Heart right ventricle (tissue), 16 donors: Measurements from ENCODE around the gene LIPA. TPM values are rescaled to one million over a fixed set of nuclear protein-coding genes. Genes with fewer than 3 reads are reported as not detected.

Source experiments
- ATAC-seq, 8 donors: fragments of 200-7000 bp; cut with Tn5 transposase; one replicate each; pipeline ENCODE4 v1.9.1; 2020; ENCODE audit warnings: mild to moderate bottlenecking in 8 of 8, moderate library complexity in 8 of 8, moderate number of reproducible peaks in 1 of 8
- DNase-seq, 2 donors: peaks; one replicate each; pipeline ENCODE4 v3.0.0-alpha.2; 2020
- H3K27ac ChIP-seq, 10 donors: fragments of 200-600 bp; sonication (generic) in 2 of 10; one replicate each; pipeline versions ENCODE4 v1.5.0 to v1.8.0; 2020 to 2022; ENCODE audit warnings: mild to moderate bottlenecking in 3 of 10
- H3K27me3 ChIP-seq, 7 donors: fragments of 200-600 bp; one replicate each; pipeline ENCODE4 v1.8.0; 2021 to 2022; ENCODE audit warnings: mild to moderate bottlenecking in 2 of 7
- H3K36me3 ChIP-seq, 9 donors: fragments of 200-600 bp; sonication (generic) in 1 of 9; one replicate each; pipeline versions ENCODE4 v1.5.0 to v1.8.0; 2020 to 2022; ENCODE audit warnings: mild to moderate bottlenecking in 2 of 9
- H3K4me1 ChIP-seq, 9 donors: fragments of 200-600 bp; sonication (generic) in 1 of 9; one replicate each; pipeline versions ENCODE4 v1.5.0 to v1.8.0; 2020 to 2022; ENCODE audit warnings: mild to moderate bottlenecking in 4 of 9
- H3K4me3 ChIP-seq, 10 donors: fragments of 200-600 bp; sonication (generic) in 2 of 10; one replicate each; pipeline versions ENCODE4 v1.5.0 to v1.8.0; 2020 to 2022; ENCODE audit warnings: mild to moderate bottlenecking in 7 of 10, moderate library complexity in 2 of 10
- H3K9me3 ChIP-seq, 11 donors: fragments of 200-600 bp in 10 of 11; sonication (generic) in 2 of 11; one replicate each; pipeline versions ENCODE4 v1.5.0 to v1.8.0; 2013 to 2022; ENCODE audit warnings: mild to moderate bottlenecking in 2 of 11, control low read depth in 1 of 11, moderate library complexity in 1 of 11
- WGBS, 2 donors: extraction: QIAGEN DNeasy Blood & Tissue Kit; methylation state at CpG; one replicate each; pipeline ENCODE4 v1.1.7; 2013; ENCODE audit warnings: inconsistent platforms in 1 of 2; 5-methylcytosine and 5-hydroxymethylcytosine counted together
- intact Hi-C, 10 donors: fragments of 100-400 bp; cut with DNase I; formaldehyde crosslinking; loops; one replicate each; pipeline versions ENCODE4 v1.11.1 to v1.14.2; 2022
- polyA plus RNA-seq, 2 donors: library from polyadenylated mRNA; stranded (reverse); fragments of 200-250 nt; gene quantifications; one replicate each; pipeline ENCODE4 v1.2.3, GENCODE V29; 2013
- total RNA-seq, 10 donors: library from RNA; stranded (reverse); fragmentation: NEBNext Ultra II Directional in 3 of 10; extraction: Animal tissue kit (Norgen Biotek cat#: 25700) in 3 of 10; gene quantifications; one replicate each; pipeline versions ENCODE4 v1.2.1 to v1.2.4, GENCODE V29; 2021 to 2023
- TF ChIP-seq, protein P1 (sequence below), 9 donors: fragments of 200-600 bp; sonication (generic) in 2 of 9; IDR thresholded peaks; one replicate each; pipeline versions ENCODE4 v1.5.0 to v1.8.0; 2021 to 2022; ENCODE audit warnings: antibody characterized with exemption in 9 of 9, mild to moderate bottlenecking in 5 of 9, moderate library complexity in 1 of 9
- donor health status: Arrhythmogenic right ventricular cardiomyopathy.
- donor health status: ischemic (EF 13 %, LVEDD 7.1; RV severe dilation, severe dysfunction).
- donor health status: healthy with polysubstance abuse.
- donor health status: DM: no; HTN: yes; CAD: no.
- donor health status: DM: no; HTN: no; CAD: no.
- donor health status: ischemic (EF 25% LVEDD 6.9; RV normal size, moderate dysfunction).
- donor health status: ischemic (EF 25% LVEDD 5.7; RV mildly dilated, moderate dysfunction).
- donor health status: healthy.
- donor health status: DM: yes; HTN: yes; CAD: no.
- donor health status: Ischemic cardiomyopathy.
- donor health status: ischemic (EF 35%, LVEDD 5.7; RV mildly dilated, moderate dysfunction).
- donor health status: nonischemic (EF 11% LVEDD 7.7; RV severe dilation, severe dysfunction).
- donor health status: DM: yes; HTN: yes; CAD: no.
- donor health status: PGD.
- donor health status: ischemic (EF 29% LVEDD 5.4; RV normal size, mild dysfunction).
- donor health status: nonischemic (EF 23%, LVEDD 6.1; RV moderate dilation, normal function).

The LIPA gene
- total and polyA plus RNA-seq, 12 donors, result 7.8 to 58.5 (median 15.3) TPM

- intact Hi-C loops, result loop anchor here in 1 of 10 donors (5.0 kb wide), 1 partner anchor 38 kb away; no protein-coding TSS in a partner anchor
- Histone ChIP-seq H3K36me3 (no peaks in the 10 kb centered on the region), H3K4me1 (peaks cover 0 to 6% (median 0%) of the 10 kb centered on the region in 9 donors), H3K27me3 (no peaks in the 10 kb centered on the region), H3K27ac (no peak overlapping the region), H3K4me3 (no peak overlapping the region), H3K9me3 (peaks cover 0 to 11% (median 0%) of the 10 kb centered on the region in 11 donors)
- ATAC-seq (no peak), DNase-seq (no peak)
- TF ChIP-seq, protein P1, sequence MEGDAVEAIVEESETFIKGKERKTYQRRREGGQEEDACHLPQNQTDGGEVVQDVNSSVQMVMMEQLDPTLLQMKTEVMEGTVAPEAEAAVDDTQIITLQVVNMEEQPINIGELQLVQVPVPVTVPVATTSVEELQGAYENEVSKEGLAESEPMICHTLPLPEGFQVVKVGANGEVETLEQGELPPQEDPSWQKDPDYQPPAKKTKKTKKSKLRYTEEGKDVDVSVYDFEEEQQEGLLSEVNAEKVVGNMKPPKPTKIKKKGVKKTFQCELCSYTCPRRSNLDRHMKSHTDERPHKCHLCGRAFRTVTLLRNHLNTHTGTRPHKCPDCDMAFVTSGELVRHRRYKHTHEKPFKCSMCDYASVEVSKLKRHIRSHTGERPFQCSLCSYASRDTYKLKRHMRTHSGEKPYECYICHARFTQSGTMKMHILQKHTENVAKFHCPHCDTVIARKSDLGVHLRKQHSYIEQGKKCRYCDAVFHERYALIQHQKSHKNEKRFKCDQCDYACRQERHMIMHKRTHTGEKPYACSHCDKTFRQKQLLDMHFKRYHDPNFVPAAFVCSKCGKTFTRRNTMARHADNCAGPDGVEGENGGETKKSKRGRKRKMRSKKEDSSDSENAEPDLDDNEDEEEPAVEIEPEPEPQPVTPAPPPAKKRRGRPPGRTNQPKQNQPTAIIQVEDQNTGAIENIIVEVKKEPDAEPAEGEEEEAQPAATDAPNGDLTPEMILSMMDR (IDR thresholded peaks at IDR 0.05), result no peak
Observed at GRCh38 chr10:89185658-89186057, 65.9 kb downstream of the LIPA start.

- Histone ChIP-seq H3K4me1 (peaks cover 0 to 6% (median 0%) of the 10 kb centered on the region in 9 donors), H3K4me3 (no peak overlapping the region), H3K9me3 (peaks cover 0 to 19% (median 0%) of the 10 kb centered on the region in 11 donors), H3K27me3 (no peaks in the 10 kb centered on the region), H3K36me3 (no peaks in the 10 kb centered on the region), H3K27ac (no peak overlapping the region)
- ATAC-seq (no peak), DNase-seq (no peak)
- WGBS, 2 donors, result 70 to 75% methylated on average over 3 of the region's 3 CpGs
- intact Hi-C loops, result loop anchor here in 1 of 10 donors (5.0 kb wide), 1 partner anchor 37 kb away; no protein-coding TSS in a partner anchor
- TF ChIP-seq, protein P1 (IDR thresholded peaks at IDR 0.05), result no peak
Observed at GRCh38 chr10:89184638-89185037, 66.9 kb downstream of the LIPA start.

- Histone ChIP-seq H3K4me1 (peaks cover 0 to 6% (median 0%) of the 10 kb centered on the region in 9 donors), H3K36me3 (no peaks in the 10 kb centered on the region), H3K27ac (no peak overlapping the region), H3K27me3 (no peaks in the 10 kb centered on the region), H3K4me3 (no peak overlapping the region), H3K9me3 (peaks cover 0 to 16% (median 0%) of the 10 kb centered on the region in 11 donors)
- ATAC-seq (no peak), DNase-seq (no peak)
- intact Hi-C loops, result no loop called here
- TF ChIP-seq, protein P1 (IDR thresholded peaks at IDR 0.05), result no peak
Observed at GRCh38 chr10:89183571-89183970, 68.0 kb downstream of the LIPA start.

DNA sequence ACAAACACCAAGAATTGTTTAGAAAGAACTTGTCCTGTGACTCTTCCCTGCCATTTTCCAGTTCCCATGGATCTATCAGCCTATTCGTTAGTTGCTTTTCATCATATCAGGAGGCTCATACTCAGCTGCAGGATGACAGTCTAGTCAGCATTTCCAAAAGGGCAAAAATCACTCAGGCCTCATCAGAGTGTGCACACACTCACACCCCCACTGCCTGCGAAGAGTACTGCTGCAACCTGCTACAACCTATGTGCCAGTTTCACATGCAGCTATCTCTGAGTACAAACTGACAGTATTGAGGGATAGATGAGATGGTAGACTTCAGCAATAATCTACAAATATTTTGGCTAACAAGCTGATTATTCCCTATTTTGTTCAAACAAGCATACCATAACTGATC, 68.7 kb downstream of the LIPA start:
- Histone ChIP-seq H3K27ac (no peak overlapping the region), H3K36me3 (no peaks in the 10 kb centered on the region), H3K4me3 (no peak overlapping the region), H3K4me1 (peaks cover 0 to 6% (median 0%) of the 10 kb centered on the region in 9 donors), H3K9me3 (peaks cover 0 to 16% (median 0%) of the 10 kb centered on the region in 11 donors), H3K27me3 (no peaks in the 10 kb centered on the region)
- TF ChIP-seq, protein P1 (IDR thresholded peaks at IDR 0.05), result no peak
- DNase-seq (no peak), ATAC-seq (no peak)
- intact Hi-C loops, result no loop called here
- WGBS, 2 donors, result 79 to 86% methylated on average over 2 of the region's 2 CpGs
